Natural killer cell (primary cell): ENCODE results near the gene PRUNE2. TPM values are rescaled to one million over a fixed set of nuclear protein-coding genes. Genes with fewer than 3 reads are reported as not detected.

ENCODE experiments used
- ATAC-seq, 3 donors: fragments of 150-1000 bp in 2 of 3; fragments of 200-7000 bp in 1 of 3; cut with Tn5 transposase; 1 replicate in 1 of 3; 2 replicates in 2 of 3; pipeline ENCODE4 v1.10.0; 2021; ENCODE audit warnings: mild to moderate bottlenecking in 2 of 3, moderate library complexity in 2 of 3
- DNase-seq, 2 donors: peaks; one replicate each; pipeline versions ENCODE4 v3.0.0 to v3.0.0-alpha.2; 2013 to 2021; ENCODE audit warnings: mixed read lengths in 1 of 2
- H3K27ac ChIP-seq: one replicate; pipeline ENCODE4 v1.5.1; 2013; ENCODE audit warnings: mild to moderate bottlenecking, low read length
- H3K27me3 ChIP-seq: one replicate; pipeline ENCODE4 v1.6.1; 2013; ENCODE audit warnings: low read length; ENCODE audit not compliant: control insufficient read depth, insufficient read depth
- H3K36me3 ChIP-seq: one replicate; pipeline ENCODE4 v1.6.1; 2013; ENCODE audit warnings: low read length; ENCODE audit not compliant: control insufficient read depth, insufficient read depth
- H3K4me1 ChIP-seq: one replicate; pipeline ENCODE4 v1.6.1; 2013; ENCODE audit warnings: low read length; ENCODE audit not compliant: control insufficient read depth, insufficient read depth
- H3K4me3 ChIP-seq: one replicate; pipeline ENCODE4 v1.5.1; 2013; ENCODE audit warnings: low read length
- H3K9me3 ChIP-seq: one replicate; pipeline ENCODE4 v1.6.1; 2013; ENCODE audit warnings: low read length; ENCODE audit not compliant: control insufficient read depth, insufficient read depth
- H3K27ac Mint-ChIP-seq, 2 donors: one replicate each; pipeline ENCODE4 v1.8.0; 2022; ENCODE audit warnings: mild to moderate bottlenecking in 2 of 2, mixed read lengths in 2 of 2, moderate library complexity in 1 of 2
- H3K27me3 Mint-ChIP-seq, 2 donors: one replicate each; pipeline ENCODE4 v1.8.0; 2022; ENCODE audit warnings: low read depth in 2 of 2, mixed read lengths in 2 of 2
- H3K36me3 Mint-ChIP-seq: one replicate; pipeline ENCODE4 v1.8.0; 2022; ENCODE audit warnings: mixed read lengths
- H3K4me1 Mint-ChIP-seq, 2 donors: one replicate each; pipeline ENCODE4 v1.8.0; 2022; ENCODE audit warnings: mixed read lengths in 2 of 2
- H3K4me3 Mint-ChIP-seq: one replicate; pipeline ENCODE4 v1.8.0; 2022; ENCODE audit warnings: mild to moderate bottlenecking, moderate library complexity, mixed read lengths
- H3K9me3 Mint-ChIP-seq, 2 donors: one replicate each; pipeline ENCODE4 v1.8.0; 2022; ENCODE audit warnings: mixed read lengths in 2 of 2
- WGBS: methylation state at CpG from one replicate; pipeline ENCODE4 v1.1.7; 2013; ENCODE audit warnings: missing lambda C conversion rate; ENCODE audit not compliant: insufficient coverage; 5-methylcytosine and 5-hydroxymethylcytosine counted together
- intact Hi-C: fragments of 100-400 bp; cut with micrococcal nuclease; formaldehyde crosslinking; loops from one replicate; pipeline ENCODE4 v1.14.2; 2022
- total RNA-seq, 4 donors: library from RNA; stranded (reverse); fragments of 120-200 nt in 1 of 4; gene quantifications; one replicate each; pipeline versions ENCODE4 v1.2.3 to v1.2.4, GENCODE V29; 2013 to 2022
- TF ChIP-seq, protein P1 (sequence below): fragments of 200-600 bp; IDR thresholded peaks from one replicate; pipeline ENCODE4 v1.8.0; 2022; ENCODE audit warnings: antibody characterized with exemption

Gene PRUNE2
- total RNA-seq, 3 donors from 2014 or later (not counting 1 experiment from before 2014, with no cell fraction given) = 0.43 to 0.45 TPM; not detected in 1

DNA sequence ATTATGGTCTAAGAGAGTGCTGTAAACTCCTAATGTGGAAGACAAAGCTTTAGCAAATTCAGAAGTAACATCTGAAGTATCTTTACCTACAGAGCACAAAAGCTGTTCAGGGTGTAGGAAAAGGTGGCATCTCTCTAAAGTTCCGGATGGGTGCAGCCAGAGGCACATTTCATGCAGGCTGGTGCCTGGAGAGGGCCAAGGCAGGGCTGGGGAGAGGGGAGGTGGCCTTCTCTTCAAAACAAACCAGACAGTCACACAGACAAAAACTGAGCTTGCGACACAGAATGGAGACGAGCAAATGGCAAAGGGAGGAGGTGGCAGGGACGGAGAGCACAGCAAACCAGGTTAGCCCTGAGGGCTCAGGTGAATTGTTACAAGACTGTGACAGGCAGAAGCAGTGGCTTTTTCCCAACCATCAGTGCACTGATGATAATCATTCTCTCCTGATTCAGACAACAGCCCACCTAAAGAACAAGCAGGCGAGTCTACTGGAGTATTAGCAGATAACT is 263.2 kb downstream of the PRUNE2 start:
- intact Hi-C loops = no loop called here
- Histone ChIP-seq H3K9me3 (no peaks in the 10 kb centered on the region), H3K4me1 (peaks cover 4% of the 10 kb centered on the region), H3K36me3 (no peaks in the 10 kb centered on the region), H3K27me3 (no peaks in the 10 kb centered on the region), H3K27ac (no peak overlapping the region), H3K4me3 (no peak overlapping the region)
- TF ChIP-seq, protein P1, sequence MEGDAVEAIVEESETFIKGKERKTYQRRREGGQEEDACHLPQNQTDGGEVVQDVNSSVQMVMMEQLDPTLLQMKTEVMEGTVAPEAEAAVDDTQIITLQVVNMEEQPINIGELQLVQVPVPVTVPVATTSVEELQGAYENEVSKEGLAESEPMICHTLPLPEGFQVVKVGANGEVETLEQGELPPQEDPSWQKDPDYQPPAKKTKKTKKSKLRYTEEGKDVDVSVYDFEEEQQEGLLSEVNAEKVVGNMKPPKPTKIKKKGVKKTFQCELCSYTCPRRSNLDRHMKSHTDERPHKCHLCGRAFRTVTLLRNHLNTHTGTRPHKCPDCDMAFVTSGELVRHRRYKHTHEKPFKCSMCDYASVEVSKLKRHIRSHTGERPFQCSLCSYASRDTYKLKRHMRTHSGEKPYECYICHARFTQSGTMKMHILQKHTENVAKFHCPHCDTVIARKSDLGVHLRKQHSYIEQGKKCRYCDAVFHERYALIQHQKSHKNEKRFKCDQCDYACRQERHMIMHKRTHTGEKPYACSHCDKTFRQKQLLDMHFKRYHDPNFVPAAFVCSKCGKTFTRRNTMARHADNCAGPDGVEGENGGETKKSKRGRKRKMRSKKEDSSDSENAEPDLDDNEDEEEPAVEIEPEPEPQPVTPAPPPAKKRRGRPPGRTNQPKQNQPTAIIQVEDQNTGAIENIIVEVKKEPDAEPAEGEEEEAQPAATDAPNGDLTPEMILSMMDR = no peak
- Mint-ChIP-seq H3K27me3 (no peaks in the 10 kb centered on the region), H3K36me3 (no peaks in the 10 kb centered on the region), H3K4me3 (no peak overlapping the region), H3K27ac (no peak overlapping the region), H3K4me1 (peaks cover 7 to 16% of the 10 kb centered on the region in 2 donors), H3K9me3 (no peaks in the 10 kb centered on the region)
- WGBS = 96% methylated on average over 5 of the region's 5 CpGs
- DNase-seq (no peak), ATAC-seq (no peak)

DNA sequence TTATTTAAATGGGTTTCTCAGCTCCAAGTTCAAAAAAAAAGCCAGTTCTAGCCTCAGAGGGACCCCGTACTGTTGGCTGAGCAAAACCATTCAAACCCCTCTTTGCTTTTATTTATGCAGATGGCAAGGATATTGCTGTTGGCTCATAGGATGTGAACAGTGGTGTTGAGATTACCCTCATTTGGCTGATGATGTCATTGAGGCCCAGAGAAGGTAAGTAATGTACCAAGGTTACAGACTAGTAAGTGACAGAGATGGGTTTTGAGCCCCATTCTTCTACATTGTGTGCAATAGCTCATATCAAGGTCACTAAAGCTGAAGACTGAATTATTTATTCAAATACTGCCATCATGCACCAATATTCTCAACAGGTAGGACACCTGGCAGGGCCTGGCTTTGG is 263.8 kb downstream of the PRUNE2 start:
- DNase-seq (no peak), ATAC-seq (no peak)
- Mint-ChIP-seq H3K9me3 (no peaks in the 10 kb centered on the region), H3K27ac (no peak overlapping the region), H3K4me1 (peaks cover 14 to 23% of the 10 kb centered on the region in 2 donors), H3K27me3 (no peaks in the 10 kb centered on the region), H3K4me3 (no peak overlapping the region), H3K36me3 (no peaks in the 10 kb centered on the region)
- TF ChIP-seq, protein P1 = no peak
- Histone ChIP-seq H3K9me3 (no peaks in the 10 kb centered on the region), H3K27ac (no peak overlapping the region), H3K27me3 (no peaks in the 10 kb centered on the region), H3K4me1 (peaks cover 6% of the 10 kb centered on the region), H3K4me3 (no peak overlapping the region), H3K36me3 (no peaks in the 10 kb centered on the region)
- intact Hi-C loops = no loop called here
- 86% methylated on average over 1 of the region's 1 CpG for WGBS

GRCh38 chr9:76638001-76638400 is 267.9 kb downstream of the PRUNE2 start:
- Histone ChIP-seq H3K9me3 (no peaks in the 10 kb centered on the region), H3K27ac (no peak overlapping the region), H3K4me1 (peaks cover 2% of the 10 kb centered on the region), H3K36me3 (no peaks in the 10 kb centered on the region), H3K4me3 (no peak overlapping the region), H3K27me3 (no peaks in the 10 kb centered on the region)
- 93% methylated on average over 4 of the region's 4 CpGs for WGBS
- no peak for DNase-seq
- Mint-ChIP-seq H3K4me3 (no peak overlapping the region), H3K4me1 (peaks cover 12 to 15% of the 10 kb centered on the region in 2 donors), H3K9me3 (no peaks in the 10 kb centered on the region), H3K36me3 (no peaks in the 10 kb centered on the region), H3K27me3 (peaks cover 0 to 3% of the 10 kb centered on the region in 2 donors), H3K27ac (no peak overlapping the region)
- TF ChIP-seq, protein P1 = no peak
- intact Hi-C loops = no loop called here
- no peak for ATAC-seq

DNA sequence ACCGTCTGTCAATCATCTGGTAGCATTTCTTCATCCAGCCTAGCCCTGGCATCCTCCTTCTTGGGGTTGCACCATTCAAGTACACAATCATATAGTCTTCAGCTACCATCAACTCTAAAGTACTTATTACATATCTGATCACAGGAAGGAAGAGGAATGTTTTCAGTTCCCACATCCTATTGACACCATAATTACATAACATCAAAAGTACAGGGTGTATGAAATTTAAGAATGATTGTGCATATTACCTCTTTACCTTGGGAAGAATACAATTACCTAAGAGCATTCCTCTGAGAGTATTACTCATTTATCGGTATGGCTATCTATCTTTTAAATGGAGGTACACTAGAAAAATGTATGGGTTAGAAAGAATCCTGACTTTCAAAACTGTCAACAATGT is 268.5 kb downstream of the PRUNE2 start:
- Histone ChIP-seq H3K36me3 (no peaks in the 10 kb centered on the region), H3K4me3 (no peak overlapping the region), H3K27me3 (no peaks in the 10 kb centered on the region), H3K9me3 (no peaks in the 10 kb centered on the region), H3K27ac (no peak overlapping the region), H3K4me1 (peaks cover 2% of the 10 kb centered on the region)
- no peak for ATAC-seq
- H3K27me3 Mint-ChIP-seq = peaks cover 0 to 3% of the 10 kb centered on the region in 2 donors
- H3K27ac Mint-ChIP-seq = no peak overlapping the region
- WGBS = 86% methylated on average over 2 of the region's 2 CpGs
- no peak for DNase-seq
- H3K9me3 Mint-ChIP-seq = no peaks in the 10 kb centered on the region
- TF ChIP-seq, protein P1 = no peak
- no peaks in the 10 kb centered on the region for H3K36me3 Mint-ChIP-seq
- H3K4me1 Mint-ChIP-seq = peaks cover 12 to 15% of the 10 kb centered on the region in 2 donors
- intact Hi-C loops = no loop called here
- no peak overlapping the region for H3K4me3 Mint-ChIP-seq
